Sigmoid colon (tissue), 7 donors: ENCODE results near the gene POMT1. TPM values are rescaled to one million over a fixed set of nuclear protein-coding genes. Genes with fewer than 3 reads are reported as not detected.
A peak's percentile ranks its signal among the peaks of the same experiment; 100 is the strongest.
"Not testable (repeated sequence)": the region's sequence is repeated elsewhere in the genome, so short reads cannot be mapped to it uniquely, and the experiment has no call there.

Experiments
- DNase-seq: peaks from one replicate; pipeline ENCODE4 v3.0.0-alpha.2; 2019
- H3K27ac ChIP-seq, 4 donors: fragments of 200-600 bp; sonication (generic); one replicate each; pipeline ENCODE4 v1.5.1; 2016 to 2019; ENCODE audit warnings: mild to moderate bottlenecking in 1 of 4
- H3K27me3 ChIP-seq, 3 donors: fragments of 200-600 bp; sonication (generic); one replicate each; pipeline ENCODE4 v1.5.1; 2019; ENCODE audit warnings: mild to moderate bottlenecking in 1 of 3
- H3K36me3 ChIP-seq, 4 donors: fragments of 200-600 bp; sonication (generic); one replicate each; pipeline ENCODE4 v1.5.1; 2016 to 2019
- H3K4me1 ChIP-seq, 4 donors: fragments of 200-600 bp; sonication (generic); one replicate each; pipeline ENCODE4 v1.5.1; 2017 to 2019
- H3K4me3 ChIP-seq, 4 donors: fragments of 200-600 bp; sonication (generic); one replicate each; pipeline ENCODE4 v1.5.1; 2017 to 2019; ENCODE audit warnings: mild to moderate bottlenecking in 2 of 4, moderate library complexity in 1 of 4
- H3K9me3 ChIP-seq, 4 donors: fragments of 200-600 bp in 3 of 4; sonication (generic) in 3 of 4; one replicate each; pipeline versions ENCODE4 v1.5.1 to v1.6.1; 2013 to 2019
- CTCF ChIP-seq, 4 experiments: fragments of 450-650 bp in 3 of 4; fragments of 200-600 bp in 1 of 4; IDR thresholded peaks; one replicate each; pipeline ENCODE4 v1.5.1; 2016 to 2019; ENCODE audit warnings: antibody characterized with exemption in 4 of 4, mild to moderate bottlenecking in 3 of 4, moderate library complexity in 2 of 4
- EP300 ChIP-seq, 4 donors: sonication (generic); formaldehyde crosslinking; IDR thresholded peaks; one replicate each; pipeline ENCODE4 v1.6.1; 2017; ENCODE audit warnings: antibody characterized with exemption in 4 of 4
- POLR2A ChIP-seq, 2 donors: fragments of 450-650 bp; IDR thresholded peaks; one replicate each; pipeline ENCODE4 v1.6.1; 2016; ENCODE audit warnings: antibody characterized with exemption in 2 of 2, mild to moderate bottlenecking in 2 of 2, moderate library complexity in 2 of 2
- POLR2AphosphoS5 ChIP-seq, 4 donors: sonication (generic); formaldehyde crosslinking; IDR thresholded peaks; one replicate each; pipeline ENCODE4 v1.6.1; 2017; ENCODE audit warnings: antibody characterized with exemption in 4 of 4
- WGBS, 2 donors: extraction: QIAGEN DNeasy Blood & Tissue Kit; methylation state at CpG; one replicate each; pipeline ENCODE4 v1.1.7; 2013; 5-methylcytosine and 5-hydroxymethylcytosine counted together
- intact Hi-C: fragments of 100-400 bp; cut with DNase I; formaldehyde crosslinking; loops from one replicate; pipeline ENCODE4 v1.15.1; 2023
- polyA plus RNA-seq, 3 donors: library from polyadenylated mRNA; stranded (reverse); fragments of 200-250 nt; gene quantifications; one replicate each; pipeline ENCODE4 v1.2.3, GENCODE V29; 2013
- total RNA-seq, 4 donors: library from RNA; depleted of rRNA; stranded (reverse); fragments of >200 nt; gene quantifications; one replicate each; pipeline ENCODE4 v1.1.0, GENCODE V29; 2016
- donor health status: healthy with polysubstance abuse.
- donor health status: Bipolar disorder and iron deficiency.
- donor health status: healthy.

POMT1 gene
- total RNA-seq (10 to 100 TPM; 21.9 to 61.2 (median 30.0) TPM), polyA plus RNA-seq (10 to 100 TPM in 1 of 3 donors, 1 to 10 TPM in 2; 3.6 to 19.8 (median 4.4) TPM)

DNA sequence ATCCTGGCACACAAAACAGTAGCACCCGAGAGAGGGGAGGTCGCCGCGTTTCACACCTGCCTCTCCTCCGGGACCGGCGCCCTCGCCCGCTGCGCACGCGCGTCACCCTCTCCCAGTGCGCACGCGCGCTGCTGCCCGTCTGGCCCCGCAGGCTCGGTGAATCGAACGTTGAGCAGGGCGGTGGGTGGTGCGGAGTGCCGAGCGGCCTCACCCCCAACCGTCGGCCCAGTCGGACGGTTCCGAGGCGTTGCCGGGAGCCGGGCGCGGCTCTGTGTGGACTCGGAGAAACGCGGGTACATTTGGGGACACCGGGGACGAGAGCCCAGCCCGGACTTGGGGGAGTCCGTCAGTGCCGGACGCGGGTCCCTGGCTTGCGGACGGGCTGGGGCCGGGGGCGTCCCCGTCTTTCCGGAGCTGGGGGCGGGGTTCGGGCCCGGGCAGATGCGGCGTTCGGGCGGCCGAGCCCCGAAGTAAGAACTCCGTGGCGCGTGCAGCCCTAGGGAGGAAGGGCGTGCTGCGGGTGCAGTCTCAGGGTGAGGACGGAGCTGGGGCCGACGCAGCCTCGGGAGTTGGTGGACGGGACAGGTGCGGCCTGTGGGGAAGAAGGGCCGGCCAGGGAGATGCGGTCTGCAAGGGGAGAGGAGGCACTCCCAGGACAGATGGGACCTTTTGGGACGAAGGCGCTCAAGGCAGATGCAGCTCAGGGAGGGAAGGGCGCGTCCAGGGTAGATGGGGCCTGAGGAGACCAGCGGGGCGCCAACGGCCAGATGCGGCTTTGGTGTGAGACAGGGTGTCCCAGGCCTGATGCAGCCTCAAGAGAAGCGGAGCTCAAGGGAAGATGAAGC is at the start of gene POMT1:
TSS of gene POMT1 (plus strand) at position 138 of the 845 bp plus-strand sequence. CDS start 1,301 bp downstream, outside the sequence.
- 0% methylated on average over 83 of the region's 83 CpGs for WGBS, 2 donors
- peak; percentile 78 to 89 (median 84) for TF ChIP-seq POLR2AphosphoS5 (IDR thresholded peaks at IDR 0.05)
- TF ChIP-seq POLR2A (IDR thresholded peaks at IDR 0.05): peak; percentile 26 to 42
- no peak for TF ChIP-seq EP300 (IDR thresholded peaks at IDR 0.05)

DNA sequence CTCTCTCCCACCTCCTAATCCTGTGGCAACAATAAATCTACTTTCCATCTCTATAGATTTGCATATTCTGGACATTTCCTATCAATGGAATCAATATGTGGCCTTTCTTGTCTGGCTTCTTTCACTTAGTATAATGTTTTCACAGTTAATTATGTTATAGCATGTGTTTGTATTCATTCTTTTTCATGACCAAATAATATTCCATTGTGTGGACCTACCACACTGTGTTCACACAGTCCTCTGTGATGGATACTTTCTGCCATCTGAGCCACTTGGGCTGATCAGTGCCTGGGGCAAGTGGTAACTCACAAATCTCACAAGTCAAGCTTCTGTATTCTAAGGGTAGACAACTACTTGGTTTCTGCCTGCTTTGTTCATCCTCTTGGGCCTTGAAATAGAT is 48.7 kb upstream of the POMT1 start:
- intact Hi-C loops: no loop called here
- Histone ChIP-seq H3K9me3 (no peaks in the 10 kb centered on the region), H3K4me3 (no peak overlapping the region), H3K27ac (no peak overlapping the region), H3K36me3 (peaks cover 20 to 97% (median 58%) of the 10 kb centered on the region in 4 donors), H3K27me3 (no peaks in the 10 kb centered on the region), H3K4me1 (no peaks in the 10 kb centered on the region)
- no peak for DNase-seq
- no peak for TF ChIP-seq POLR2A (IDR thresholded peaks at IDR 0.05)
- TF ChIP-seq EP300 (IDR thresholded peaks at IDR 0.05): no peak
- TF ChIP-seq POLR2AphosphoS5 (IDR thresholded peaks at IDR 0.05): no peak

More for the DNA sequence above, at the start of gene POMT1:
- H3K4me3 ChIP-seq: peak within 1 kb of the TSS; percentile 69 to 93 (median 85)
- H3K27me3 ChIP-seq: no peaks in the 10 kb centered on the region
- H3K9me3 ChIP-seq: no peaks in the 10 kb centered on the region
- H3K36me3 ChIP-seq: peaks cover 0 to 34% (median 12%) of the 10 kb centered on the region in 4 donors
- DNase-seq: peak; percentile 93
- intact Hi-C loops: loop anchor here (5.0 to 10.0 kb wide), 2 partner anchors 101 to 242 kb away; partner anchors contain the start of gene RAPGEF1
- peaks cover 0 to 27% (median 24%) of the 10 kb centered on the region in 4 donors for H3K4me1 ChIP-seq
- H3K27ac ChIP-seq: peak within 1 kb of the TSS; percentile 80 to 86 (median 84)

DNA sequence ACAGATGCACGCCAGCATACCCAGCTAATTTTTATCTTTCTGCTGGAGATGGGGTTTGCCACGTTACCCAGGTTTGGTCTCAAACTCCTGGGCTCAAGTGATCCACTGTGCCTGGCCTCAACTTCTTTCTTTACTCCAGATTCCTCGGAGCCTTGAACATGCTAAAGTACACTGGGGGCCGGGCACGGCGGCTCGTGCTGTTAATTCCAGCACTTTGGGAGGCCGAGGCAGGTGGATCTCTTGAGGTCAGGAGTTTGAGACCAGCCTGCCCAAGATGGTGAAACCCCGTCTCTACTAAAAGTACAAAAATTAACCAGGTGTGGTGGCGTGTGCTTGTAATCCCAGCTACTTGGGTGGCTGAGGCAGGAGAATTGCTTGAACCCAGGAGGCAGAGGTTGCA is 47.1 kb upstream of the POMT1 start:
- intact Hi-C loops, H3K27ac ChIP-seq, H3K4me3 ChIP-seq, H3K4me1 ChIP-seq, DNase-seq, H3K9me3 ChIP-seq, H3K27me3 ChIP-seq: not testable (repeated sequence)
- 97 to 98% methylated on average over 10 of the region's 10 CpGs for WGBS, 2 donors
- peaks cover 28 to 99% (median 66%) of the 10 kb centered on the region in 4 donors for H3K36me3 ChIP-seq

- no peak for DNase-seq
- H3K4me1 ChIP-seq: no peaks in the 10 kb centered on the region
- H3K9me3 ChIP-seq: no peaks in the 10 kb centered on the region
- intact Hi-C loops: no loop called here
- H3K27me3 ChIP-seq: no peaks in the 10 kb centered on the region
- H3K27ac ChIP-seq: no peak overlapping the region
- H3K4me3 ChIP-seq: no peak overlapping the region
- TF ChIP-seq POLR2AphosphoS5 (IDR thresholded peaks at IDR 0.05): no peak
- TF ChIP-seq EP300 (IDR thresholded peaks at IDR 0.05): no peak
- no peak for TF ChIP-seq CTCF (IDR thresholded peaks at IDR 0.05)
- TF ChIP-seq POLR2A (IDR thresholded peaks at IDR 0.05): no peak
- peaks cover 42 to 97% (median 75%) of the 10 kb centered on the region in 4 donors for H3K36me3 ChIP-seq
- 95 to 96% methylated on average over 10 of the region's 10 CpGs for WGBS, 2 donors
Measured at GRCh38 chr9:131457746-131458145, 45.0 kb upstream of the POMT1 start.

- no peak for DNase-seq
- intact Hi-C loops: no loop called here
- H3K27me3 ChIP-seq: no peaks in the 10 kb centered on the region
- peaks cover 42 to 98% (median 77%) of the 10 kb centered on the region in 4 donors for H3K36me3 ChIP-seq
- no peaks in the 10 kb centered on the region for H3K4me1 ChIP-seq
- no peak overlapping the region for H3K27ac ChIP-seq
- no peak for TF ChIP-seq POLR2AphosphoS5 (IDR thresholded peaks at IDR 0.05)
- TF ChIP-seq POLR2A (IDR thresholded peaks at IDR 0.05): no peak
- no peak for TF ChIP-seq CTCF (IDR thresholded peaks at IDR 0.05)
- TF ChIP-seq EP300 (IDR thresholded peaks at IDR 0.05): no peak
- H3K4me3 ChIP-seq: no peak overlapping the region
- no peaks in the 10 kb centered on the region for H3K9me3 ChIP-seq
- 96 to 98% methylated on average over 10 of the region's 10 CpGs for WGBS, 2 donors
Measured at GRCh38 chr9:131459056-131459455, 43.7 kb upstream of the POMT1 start.

DNA sequence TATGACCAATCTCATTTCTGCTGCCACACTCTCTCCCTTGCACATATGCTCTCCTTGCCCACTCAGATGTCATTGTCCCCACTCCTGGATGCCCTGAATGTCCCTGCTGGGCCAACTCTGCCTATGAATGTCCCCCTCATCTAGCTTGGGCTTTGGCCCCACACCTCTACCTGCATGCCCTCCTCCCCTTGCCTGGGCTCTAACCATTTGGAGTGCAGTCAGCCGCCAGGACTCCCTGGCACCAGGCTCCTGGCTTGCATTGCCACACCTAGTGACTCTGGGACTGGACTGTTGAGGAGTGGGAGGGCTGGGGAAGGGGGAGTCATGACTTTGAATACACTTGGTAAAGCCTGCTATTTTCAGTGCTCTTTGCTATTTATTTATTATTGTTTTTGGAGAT is 41.6 kb upstream of the POMT1 start:
- Histone ChIP-seq H3K4me3 (no peak overlapping the region), H3K4me1 (no peaks in the 10 kb centered on the region), H3K36me3 (peaks cover 56 to 98% (median 74%) of the 10 kb centered on the region in 4 donors), H3K27me3 (no peaks in the 10 kb centered on the region), H3K9me3 (no peaks in the 10 kb centered on the region), H3K27ac (no peak overlapping the region)
- intact Hi-C loops: no loop called here
- TF ChIP-seq POLR2A (IDR thresholded peaks at IDR 0.05) (no peak), EP300 (IDR thresholded peaks at IDR 0.05) (no peak), POLR2AphosphoS5 (IDR thresholded peaks at IDR 0.05) (no peak), CTCF (IDR thresholded peaks at IDR 0.05) (no peak)
- DNase-seq: no peak
- 96 to 97% methylated on average over 1 of the region's 1 CpG for WGBS, 2 donors
